Activated T-cell treated with anti-CD3 and anti-CD28 coated beads, Interleukin-2, amount 50 U/mL, for 72 hours (primary cell): Measurements from ENCODE around the gene TMEM39A. TPM values are rescaled to one million over a fixed set of nuclear protein-coding genes. Genes with fewer than 3 reads are reported as not detected.

Experiments used
- ATAC-seq, 2 donors: fragments of 150-1000 bp; cut with Tn5 transposase; replicated peaks in 1 of 2; 2 replicates each; pipeline ENCODE4 v1.10.0; 2021; ENCODE audit warnings: moderate library complexity in 2 of 2, mild to moderate bottlenecking in 1 of 2
- DNase-seq, 2 donors: peaks; one replicate each; pipeline ENCODE4 v3.0.0; 2021 to 2022; ENCODE audit warnings: mixed read lengths in 1 of 2
- H3K27ac Mint-ChIP-seq: one replicate; pipeline ENCODE4 v1.8.0; 2022; ENCODE audit warnings: mild to moderate bottlenecking, moderate library complexity, mixed read lengths
- H3K27me3 Mint-ChIP-seq: one replicate; pipeline ENCODE4 v1.8.0; 2022; ENCODE audit warnings: low read depth, mixed read lengths
- H3K36me3 Mint-ChIP-seq, 2 donors: one replicate each; pipeline ENCODE4 v1.8.0; 2022; ENCODE audit warnings: mixed read lengths in 2 of 2, mild to moderate bottlenecking in 1 of 2; ENCODE audit not compliant: insufficient read depth in 2 of 2
- H3K4me1 Mint-ChIP-seq: one replicate; pipeline ENCODE4 v1.8.0; 2022; ENCODE audit warnings: low read depth, mixed read lengths
- H3K4me3 Mint-ChIP-seq, 2 donors: one replicate each; pipeline ENCODE4 v1.8.0; 2022; ENCODE audit warnings: mild to moderate bottlenecking in 2 of 2, mixed read lengths in 2 of 2, moderate library complexity in 2 of 2
- H3K9me3 Mint-ChIP-seq, 2 donors: one replicate each; pipeline ENCODE4 v1.8.0; 2022; ENCODE audit warnings: mixed read lengths in 2 of 2
- total RNA-seq, 2 donors: library from RNA; stranded (reverse); gene quantifications; one replicate each; pipeline ENCODE4 v1.2.3, GENCODE V29; 2022

Gene TMEM39A, protein sequence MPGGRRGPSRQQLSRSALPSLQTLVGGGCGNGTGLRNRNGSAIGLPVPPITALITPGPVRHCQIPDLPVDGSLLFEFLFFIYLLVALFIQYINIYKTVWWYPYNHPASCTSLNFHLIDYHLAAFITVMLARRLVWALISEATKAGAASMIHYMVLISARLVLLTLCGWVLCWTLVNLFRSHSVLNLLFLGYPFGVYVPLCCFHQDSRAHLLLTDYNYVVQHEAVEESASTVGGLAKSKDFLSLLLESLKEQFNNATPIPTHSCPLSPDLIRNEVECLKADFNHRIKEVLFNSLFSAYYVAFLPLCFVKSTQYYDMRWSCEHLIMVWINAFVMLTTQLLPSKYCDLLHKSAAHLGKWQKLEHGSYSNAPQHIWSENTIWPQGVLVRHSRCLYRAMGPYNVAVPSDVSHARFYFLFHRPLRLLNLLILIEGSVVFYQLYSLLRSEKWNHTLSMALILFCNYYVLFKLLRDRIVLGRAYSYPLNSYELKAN
- total RNA-seq = 10 to 100 TPM; 47.7 to 67.4 TPM

DNA sequence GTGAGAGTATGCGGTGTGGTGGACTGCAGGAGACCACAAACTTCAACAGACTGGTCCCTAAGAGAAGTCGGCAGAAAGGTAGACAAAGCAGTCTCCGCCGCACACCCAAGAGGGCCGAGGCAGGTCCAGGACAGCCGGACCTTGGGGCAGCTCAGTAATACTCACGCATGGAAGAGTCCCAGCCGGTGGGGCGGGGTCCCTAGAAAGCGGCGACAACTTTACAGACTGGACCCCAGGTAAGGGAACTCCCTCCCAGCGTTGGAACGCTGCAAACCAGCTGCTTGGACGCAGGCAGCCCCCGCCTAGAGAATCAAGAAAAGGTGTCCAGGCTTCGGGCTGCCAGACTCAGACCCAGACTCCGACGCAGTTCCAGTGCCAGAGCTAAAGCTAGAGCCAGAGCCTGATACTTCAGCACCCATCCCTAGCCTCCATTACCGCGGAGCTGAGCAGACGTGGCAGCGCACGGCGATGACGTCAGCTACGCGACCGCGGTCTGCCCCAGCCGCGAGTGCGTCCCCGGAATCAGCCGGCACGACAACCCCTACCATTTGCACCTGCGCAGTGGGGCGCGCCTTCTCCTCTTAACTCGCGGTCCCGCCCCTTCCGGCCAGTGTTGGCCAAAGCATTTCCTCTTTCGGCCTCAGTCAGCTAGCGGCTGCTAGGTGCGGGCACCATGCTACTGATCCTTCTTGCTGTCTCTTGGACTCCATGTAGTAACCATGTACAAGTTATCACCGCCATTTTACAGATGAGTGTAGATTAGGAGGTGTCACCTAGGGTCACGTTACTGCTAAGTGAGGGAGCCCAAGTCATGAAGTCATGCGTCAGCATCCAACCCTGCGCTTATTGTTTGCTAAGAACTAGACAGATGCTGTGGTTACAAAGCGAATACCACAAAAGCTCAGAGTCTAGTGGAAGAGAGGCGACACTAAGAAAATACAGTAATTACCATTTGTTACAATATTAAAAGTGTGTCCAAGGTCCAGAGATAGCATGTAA lies at the start of gene TMEM39A:
Gene TMEM39A, minus strand, starts transcription at position 445 of the 999 bp plus-strand sequence. CDS start 1,541 bp downstream, outside the sequence.
- DNase-seq (peak; percentile 99), ATAC-seq (peak; percentile 95)
- Mint-ChIP-seq H3K9me3 (no peaks in the 10 kb centered on the region), H3K36me3 (peaks cover 18 to 20% of the 10 kb centered on the region in 2 donors), H3K27me3 (no peaks in the 10 kb centered on the region), H3K27ac (peak within 1 kb of the TSS; percentile 99), H3K4me3 (peak within 1 kb of the TSS; percentile 77 to 98), H3K4me1 (peaks cover 59% of the 10 kb centered on the region)

DNA sequence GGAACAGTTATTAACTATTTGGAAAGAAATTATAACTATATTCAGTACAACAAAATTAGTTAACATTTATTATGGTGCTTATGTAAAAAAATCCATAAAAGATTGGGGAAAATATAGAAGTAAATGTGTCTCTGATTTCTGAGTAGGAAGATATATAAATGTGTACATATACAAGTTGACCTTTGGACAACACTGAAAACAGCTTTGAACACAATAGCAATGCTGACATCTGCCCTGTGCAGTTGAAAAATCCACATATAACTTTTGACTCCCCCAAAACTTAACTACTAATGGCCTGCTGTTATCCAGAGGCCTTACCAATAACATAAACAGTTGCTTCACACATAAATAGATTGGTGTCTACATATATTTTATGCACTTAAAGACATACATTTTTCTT lies 47.3 kb upstream of the TMEM39A start:
- no peaks in the 10 kb centered on the region for H3K9me3 Mint-ChIP-seq
- H3K4me3 Mint-ChIP-seq = no peak overlapping the region
- DNase-seq (no peak), ATAC-seq (no peak)
- H3K27ac Mint-ChIP-seq = no peak overlapping the region
- H3K36me3 Mint-ChIP-seq = peaks cover 16 to 34% of the 10 kb centered on the region in 2 donors
- peaks cover 39% of the 10 kb centered on the region for H3K4me1 Mint-ChIP-seq
- H3K27me3 Mint-ChIP-seq = no peaks in the 10 kb centered on the region

GRCh38 chr3:119508172-119508845 lies 44.9 kb upstream of the TMEM39A start:
- peak overlapping the region; percentile 92 for H3K27ac Mint-ChIP-seq
- peaks cover 39% of the 10 kb centered on the region for H3K4me1 Mint-ChIP-seq
- H3K4me3 Mint-ChIP-seq = peak overlapping the region in 1 of 2 donors; percentile 45
- H3K36me3 Mint-ChIP-seq = peaks cover 15 to 31% of the 10 kb centered on the region in 2 donors
- H3K27me3 Mint-ChIP-seq = no peaks in the 10 kb centered on the region
- H3K9me3 Mint-ChIP-seq = no peaks in the 10 kb centered on the region
- DNase-seq = peak; percentile 8 to 14
- ATAC-seq = peak; percentile 80 to 85

DNA sequence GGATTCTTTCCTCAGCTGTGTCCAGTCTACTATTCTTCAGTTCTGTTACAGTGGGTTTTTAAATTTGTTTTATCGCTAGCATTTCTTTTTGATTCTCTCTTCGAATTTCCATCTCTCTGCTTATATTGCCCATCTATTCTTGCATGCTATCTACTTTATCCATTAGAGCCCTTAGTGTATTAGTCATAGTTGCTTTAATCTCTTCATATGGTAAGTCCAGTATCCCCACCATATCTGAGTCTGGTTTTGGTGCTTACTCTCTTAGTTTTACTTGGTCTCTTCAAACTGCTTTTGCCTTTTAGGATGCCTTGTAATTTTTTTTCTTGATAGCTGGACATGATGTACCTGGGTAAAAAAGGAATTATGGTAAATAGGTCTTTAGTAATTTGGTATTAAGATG lies 44.0 kb upstream of the TMEM39A start:
- Mint-ChIP-seq H3K27ac (peak overlapping the region; percentile 88), H3K27me3 (no peaks in the 10 kb centered on the region), H3K36me3 (peaks cover 11 to 26% of the 10 kb centered on the region in 2 donors), H3K9me3 (no peaks in the 10 kb centered on the region), H3K4me1 (peaks cover 34% of the 10 kb centered on the region), H3K4me3 (peak overlapping the region; percentile 62 to 78)
- ATAC-seq (no peak), DNase-seq (no peak)

GRCh38 chr3:119506631-119507030 lies 43.2 kb upstream of the TMEM39A start:
- H3K27me3 Mint-ChIP-seq = no peaks in the 10 kb centered on the region
- H3K9me3 Mint-ChIP-seq = no peaks in the 10 kb centered on the region
- peaks cover 11 to 27% of the 10 kb centered on the region in 2 donors for H3K36me3 Mint-ChIP-seq
- H3K4me1 Mint-ChIP-seq = peaks cover 34% of the 10 kb centered on the region
- H3K27ac Mint-ChIP-seq = peak overlapping the region; percentile 88
- DNase-seq (no peak), ATAC-seq (no peak)
- H3K4me3 Mint-ChIP-seq = peak overlapping the region; percentile 62 to 78

DNA sequence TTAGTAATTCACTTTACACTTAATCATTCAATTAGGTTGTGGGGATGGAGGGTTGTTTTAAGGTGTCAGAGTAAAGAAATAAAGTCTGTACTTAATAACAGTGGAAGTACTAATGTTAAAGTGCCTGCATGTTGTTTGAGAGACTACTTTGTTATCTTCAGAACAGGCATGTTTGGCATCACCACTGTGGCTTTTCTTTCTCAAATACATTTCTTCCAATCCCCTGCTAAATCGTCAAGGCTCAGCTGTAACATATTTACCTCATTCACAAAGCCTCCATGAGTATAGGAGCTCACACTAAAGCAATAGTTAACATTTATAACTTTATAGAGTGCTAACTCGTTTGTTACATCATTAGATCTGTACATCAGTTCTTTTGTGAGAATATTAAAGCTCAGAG lies 37.5 kb upstream of the TMEM39A start:
- ATAC-seq = no peak
- Mint-ChIP-seq H3K27ac (no peak overlapping the region), H3K36me3 (peaks cover 6 to 15% of the 10 kb centered on the region in 2 donors)

GRCh38 chr3:119500265-119500664 lies 36.9 kb upstream of the TMEM39A start:
- peaks cover 6 to 12% of the 10 kb centered on the region in 2 donors for H3K36me3 Mint-ChIP-seq
- H3K27ac Mint-ChIP-seq = peak overlapping the region; percentile 27

More for the DNA sequence above, 37.5 kb upstream of the TMEM39A start:
- Mint-ChIP-seq H3K4me1 (peaks cover 41% of the 10 kb centered on the region), H3K27me3 (no peaks in the 10 kb centered on the region), H3K4me3 (peak overlapping the region in 1 of 2 donors; percentile 78), H3K9me3 (no peaks in the 10 kb centered on the region)
- no peak for DNase-seq

GRCh38 chr3:119498186-119499011 lies 35.0 kb upstream of the TMEM39A start, which contains the start of gene TIMMDC1:
TIMMDC1 (plus strand) TSS chr3:119498547; CDS start chr3:119498734, 187 bp downstream.
- no peaks in the 10 kb centered on the region for H3K27me3 Mint-ChIP-seq

More at GRCh38 chr3:119500265-119500664, 36.9 kb upstream of the TMEM39A start:
- DNase-seq (no peak), ATAC-seq (no peak)
- H3K4me1 Mint-ChIP-seq = peaks cover 37% of the 10 kb centered on the region
- H3K9me3 Mint-ChIP-seq = no peaks in the 10 kb centered on the region
- peak overlapping the region; percentile 78 to 100 for H3K4me3 Mint-ChIP-seq
- no peaks in the 10 kb centered on the region for H3K27me3 Mint-ChIP-seq

GRCh38 chr3:119497820-119498185 lies 34.4 kb upstream of the TMEM39A start:
- peaks cover 4 to 14% of the 10 kb centered on the region in 2 donors for H3K36me3 Mint-ChIP-seq
- peak overlapping the region; percentile 100 for H3K4me3 Mint-ChIP-seq
- no peaks in the 10 kb centered on the region for H3K9me3 Mint-ChIP-seq
- DNase-seq (peak; percentile 5 to 17), ATAC-seq (no peak)
- H3K27me3 Mint-ChIP-seq = no peaks in the 10 kb centered on the region
- H3K4me1 Mint-ChIP-seq = peaks cover 51% of the 10 kb centered on the region
- peak overlapping the region; percentile 99 for H3K27ac Mint-ChIP-seq

More at GRCh38 chr3:119498186-119499011, 35.0 kb upstream of the TMEM39A start, which contains the start of gene TIMMDC1:
- DNase-seq (peak; percentile 97 to 98), ATAC-seq (peak; percentile 99 to 100)
- peak within 1 kb of the TSS; percentile 99 for H3K27ac Mint-ChIP-seq
- H3K36me3 Mint-ChIP-seq = peaks cover 4 to 11% of the 10 kb centered on the region in 2 donors
- H3K4me1 Mint-ChIP-seq = peaks cover 45% of the 10 kb centered on the region
- H3K9me3 Mint-ChIP-seq = no peaks in the 10 kb centered on the region
- H3K4me3 Mint-ChIP-seq = peak within 1 kb of the TSS; percentile 100

DNA sequence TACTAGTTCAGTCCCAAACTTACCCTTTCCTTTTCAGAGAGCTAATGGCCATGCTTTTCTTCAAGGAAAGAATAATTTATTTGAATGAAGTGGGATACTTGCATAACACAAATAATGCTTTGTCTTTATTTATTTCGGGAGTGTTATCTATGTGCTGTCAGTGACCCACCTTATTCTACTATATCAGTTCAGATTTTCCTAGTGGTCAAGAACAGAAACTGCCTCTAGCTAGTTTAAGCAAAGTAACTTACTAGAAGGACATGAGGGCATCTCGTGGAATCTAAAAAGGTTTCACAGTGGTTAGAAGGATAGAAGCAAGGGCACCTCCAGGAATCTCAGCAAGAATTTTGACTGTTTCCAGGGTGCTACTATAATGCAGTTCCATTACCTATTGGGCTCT lies 31.2 kb upstream of the TMEM39A start:
- DNase-seq (no peak), ATAC-seq (no peak)
- Mint-ChIP-seq H3K4me3 (no peak overlapping the region), H3K27ac (no peak overlapping the region), H3K36me3 (peaks cover 5 to 30% of the 10 kb centered on the region in 2 donors), H3K27me3 (no peaks in the 10 kb centered on the region), H3K9me3 (no peaks in the 10 kb centered on the region), H3K4me1 (peaks cover 42% of the 10 kb centered on the region)

- Mint-ChIP-seq H3K27ac (no peak overlapping the region), H3K27me3 (no peaks in the 10 kb centered on the region), H3K9me3 (no peaks in the 10 kb centered on the region), H3K4me1 (peaks cover 37% of the 10 kb centered on the region), H3K4me3 (no peak overlapping the region), H3K36me3 (peaks cover 1 to 24% of the 10 kb centered on the region in 2 donors)
- no peak for DNase-seq
- peak in 1 of 2 donors; percentile 36 for ATAC-seq
Measured at GRCh38 chr3:119492810-119493209, 29.4 kb upstream of the TMEM39A start.
